HepG2 (cell line): Measurements from ENCODE around the gene GLIS2. TPM values are rescaled to one million over a fixed set of nuclear protein-coding genes. Genes with fewer than 3 reads are reported as not detected.

Experiments used
- ATAC-seq: fragments of 200-7000 bp; cut with Tn5 transposase; 3 replicates; pipeline ENCODE4 v1.9.1; 2020; ENCODE audit warnings: mild to moderate bottlenecking, moderate library complexity
- BruUV-seq: library from RNA; stranded (reverse); fragments of 400-500 nt; replicated peaks from 2 replicates; lab custom pipeline; 2021; lab: Mats Ljungman, UMichigan
- CTCF ChIA-PET: fragments of 300-600 bp; formaldehyde crosslinking; extraction: SDS; loops from one replicate; lab custom pipeline; 2021; ENCODE audit warnings: low total read pairs, inconsistent platforms, low intra/inter-chr PET ratio; lab: Yijun Ruan, JAX
- POLR2A ChIA-PET: fragments of 350-600 bp; sonication (Branson Sonifier 250); formaldehyde crosslinking; loops from one replicate; lab custom pipeline; 2020; ENCODE audit warnings: antibody characterized with exemption, inconsistent platforms; lab: Yijun Ruan, JAX
- DNase-seq: peaks from one replicate; pipeline ENCODE4 v3.0.0-alpha.2; 2015; ENCODE audit warnings: low spot score
- FAIRE-seq: peaks from 3 replicates; lab custom pipeline; 2011; peaks lifted over from hg19 to GRCh38; lab: Jason Lieb, UNC
- H2AFZ ChIP-seq: one replicate; pipeline ENCODE4 v1.6.1; 2011; ENCODE audit warnings: low read length, inconsistent platforms
- H3K27ac ChIP-seq: fragments of 300-600 bp; 3 replicates; pipeline ENCODE4 v1.8.0; 2011; ENCODE audit warnings: mixed run types, mild to moderate bottlenecking, mixed read lengths, low read length, inconsistent platforms; ENCODE audit not compliant: insufficient read depth; ENCODE audit errors: extremely low read length
- H3K27me3 ChIP-seq, 2 experiments: fragments of 200-600 bp in 1 of 2; 2 replicates in 1 of 2; 3 replicates in 1 of 2; pipeline versions ENCODE4 v1.6.0 to v1.8.0; 2011; ENCODE audit warnings: low read length in 2 of 2, mild to moderate bottlenecking in 2 of 2, moderate library complexity in 2 of 2, inconsistent platforms in 1 of 2; ENCODE audit not compliant: insufficient read depth in 2 of 2, control insufficient read depth in 1 of 2
- H3K36me3 ChIP-seq, 2 experiments: fragments of 200-600 bp in 1 of 2; replicated peaks in 1 of 2; 2 replicates in 1 of 2; 3 replicates in 1 of 2; pipeline versions ENCODE4 v1.5.1 to v1.8.0; 2011; ENCODE audit warnings: low read length in 2 of 2, inconsistent platforms in 1 of 2; ENCODE audit not compliant: insufficient read depth in 2 of 2, control insufficient read depth in 1 of 2
- H3K4me1 ChIP-seq: 2 replicates; pipeline ENCODE4 v1.5.1; 2012; ENCODE audit warnings: low read length, inconsistent platforms; ENCODE audit not compliant: insufficient read depth
- H3K4me2 ChIP-seq: 2 replicates; pipeline ENCODE4 v1.6.0; 2011; ENCODE audit warnings: low read depth, low read length, inconsistent platforms
- H3K4me3 ChIP-seq, 3 experiments: fragments of 200-600 bp in 1 of 3; sonication (generic), shearing (Covaris generic) in 1 of 3; replicated peaks in 1 of 3; 2 replicates each; pipeline ENCODE4 v1.5.1; 2011 to 2016; ENCODE audit warnings: low read length in 3 of 3, inconsistent platforms in 2 of 3, low read depth in 2 of 3, mild to moderate bottlenecking in 2 of 3, control low read depth in 1 of 3, mixed read lengths in 1 of 3; ENCODE audit not compliant: insufficient read depth in 1 of 3
- H3K79me2 ChIP-seq: one replicate; pipeline ENCODE4 v1.6.1; 2011; ENCODE audit warnings: low read length, inconsistent platforms; ENCODE audit not compliant: insufficient read depth
- H3K9ac ChIP-seq: 2 replicates; pipeline ENCODE4 v1.6.0; 2011; ENCODE audit warnings: mild to moderate bottlenecking, low read depth, low read length, inconsistent platforms; ENCODE audit not compliant: insufficient read depth
- H3K9me3 ChIP-seq: 2 replicates; pipeline ENCODE4 v1.5.1; 2012; ENCODE audit warnings: mild to moderate bottlenecking, low read length
- H4K20me1 ChIP-seq: 2 replicates; pipeline ENCODE4 v1.6.0; 2011; ENCODE audit warnings: inconsistent platforms, mild to moderate bottlenecking, low read length, moderate library complexity; ENCODE audit not compliant: insufficient read depth
- EHMT2 ChIP-seq: fragments of 200-600 bp; sonication (generic); IDR thresholded peaks from 2 replicates; pipeline ENCODE4 v1.7.0; 2017; ENCODE audit warnings: antibody characterized with exemption, low read depth, low read length, borderline replicate concordance
- MED1 ChIP-seq: sonication (generic); formaldehyde crosslinking; IDR thresholded peaks from 2 replicates; pipeline ENCODE4 v1.4.0; 2020; ENCODE audit warnings: missing genetic modification reagents
- MYC ChIP-seq: sonication (generic); formaldehyde crosslinking; IDR thresholded peaks from 2 replicates; pipeline ENCODE4 v1.9.0; 2021; ENCODE audit warnings: missing genetic modification reagents, borderline replicate concordance
- PATZ1 ChIP-seq: sonication (generic); formaldehyde crosslinking; IDR thresholded peaks from 2 replicates; pipeline ENCODE4 v1.4.0; 2020; ENCODE audit warnings: missing genetic modification reagents
- SALL1 ChIP-seq: sonication (generic); formaldehyde crosslinking; IDR thresholded peaks from 2 replicates; pipeline ENCODE4 v1.8.0; 2022; ENCODE audit warnings: mild to moderate bottlenecking, missing genetic modification reagents
- SCMH1 ChIP-seq: sonication (generic); formaldehyde crosslinking; IDR thresholded peaks from 2 replicates; pipeline ENCODE4 v1.9.0; 2021; ENCODE audit warnings: missing genetic modification reagents, mild to moderate bottlenecking, borderline replicate concordance
- SKI ChIP-seq: fragments of 450-650 bp; IDR thresholded peaks from one replicate; pipeline ENCODE4 v1.6.1; 2018; ENCODE audit warnings: mild to moderate bottlenecking; ENCODE audit not compliant: partially characterized antibody
- TARDBP ChIP-seq: sonication (generic); formaldehyde crosslinking; IDR thresholded peaks from 2 replicates; pipeline ENCODE4 v1.8.0; 2022; ENCODE audit warnings: mild to moderate bottlenecking, missing genetic modification reagents
- YEATS4 ChIP-seq: sonication (generic); formaldehyde crosslinking; IDR thresholded peaks from 2 replicates; pipeline ENCODE4 v1.4.0; 2020; ENCODE audit warnings: missing genetic modification reagents, borderline replicate concordance
- ZBTB3 ChIP-seq: sonication (generic); formaldehyde crosslinking; IDR thresholded peaks from 2 replicates; pipeline ENCODE4 v1.4.0; 2020; ENCODE audit warnings: low read depth, mild to moderate bottlenecking, moderate library complexity, missing genetic modification reagents, borderline replicate concordance
- ZMAT3 ChIP-seq: sonication (generic); formaldehyde crosslinking; conservative IDR thresholded peaks from 2 replicates; pipeline ENCODE4 v1.7.0; 2021; ENCODE audit warnings: missing genetic modification reagents
- ZNF142 ChIP-seq: sonication (generic); formaldehyde crosslinking; IDR thresholded peaks from 2 replicates; pipeline ENCODE4 v1.4.0; 2020; ENCODE audit warnings: missing genetic modification reagents
- ZNF317 ChIP-seq: sonication (generic); formaldehyde crosslinking; IDR thresholded peaks from 2 replicates; pipeline ENCODE4 v1.5.0; 2020; ENCODE audit warnings: mild to moderate bottlenecking, missing genetic modification reagents
- ZNF740 ChIP-seq: sonication (generic); formaldehyde crosslinking; IDR thresholded peaks from 2 replicates; pipeline ENCODE4 v1.4.0; 2020; ENCODE audit warnings: missing genetic modification reagents
- ZSCAN21 ChIP-seq: sonication (generic); formaldehyde crosslinking; IDR thresholded peaks from 2 replicates; pipeline ENCODE4 v1.8.0; 2022; ENCODE audit warnings: mild to moderate bottlenecking, missing genetic modification reagents, moderate library complexity, borderline replicate concordance
- WGBS: methylation state at CpG from one replicate; pipeline ENCODE4 v1.1.6; 2017; ENCODE audit warnings: low lambda C conversion rate; 5-methylcytosine and 5-hydroxymethylcytosine counted together
- in situ Hi-C: cut with HindIII; loops from 2 replicates; pipeline ENCODE4 v1.10.0; 2017; ENCODE audit warnings: low pct_unique_long_range_greater_than_20kb; ENCODE audit not compliant: extremely low pct_ligation_motif_present
- intact Hi-C: fragments of 100-400 bp; cut with micrococcal nuclease; formaldehyde crosslinking; loops from one replicate; pipeline ENCODE4 v1.10.0; 2022; ENCODE audit not compliant: unreplicated experiment
- polyA plus RNA-seq, 8 experiments: library from polyadenylated mRNA; depleted of rRNA in 3 of 8; stranded (reverse) in 7 of 8; unstranded in 1 of 8; fragments of >200 nt; fragmentation: Illumina TruSeq in 4 of 8; extraction: Trizol in 4 of 8; gene quantifications; 2 replicates each; pipeline versions ENCODE4 v1.2.1 to v1.2.3, GENCODE V29; 2011 to 2016; ENCODE audit warnings: low read depth in 4 of 8, missing spikeins in 1 of 8, mixed read lengths in 1 of 8; ENCODE audit not compliant: insufficient read depth in 1 of 8
- total RNA-seq, 5 experiments: library from RNA; depleted of rRNA; stranded (reverse); fragments of >200 nt; fragmentation: Illumina TruSeq; extraction: Trizol; gene quantifications; 2 replicates each; pipeline ENCODE4 v1.2.3, GENCODE V29; 2016; ENCODE audit warnings: low read depth in 1 of 5

The GLIS2 gene
- total and polyA plus RNA-seq, 2 of the 13 experiments (the other 11 are each of a cell fraction or from before 2014, with no cell fraction given), result 0.28 to 0.29 TPM

GRCh38 chr16:4323071-4323844, 7.4 kb downstream of the GLIS2 start:
- Histone ChIP-seq H3K36me3 (no peaks in the 10 kb centered on the region), H4K20me1 (no peaks in the 10 kb centered on the region), H3K27me3 (peaks cover 0 to 38% of the 10 kb centered on the region in 2 experiments; a peak in 2 of 5 replicates), H2AFZ (no peak overlapping the region), H3K9me3 (no peaks in the 10 kb centered on the region), H3K27ac (no peak overlapping the region), H3K79me2 (no peaks in the 10 kb centered on the region), H3K4me2 (peak overlapping the region; percentile 95), H3K9ac (peak overlapping the region; percentile 66; the same call in 1 of the 2 replicates), H3K4me1 (peaks cover 75% of the 10 kb centered on the region), H3K4me3 (peak overlapping the region; percentile 42 to 70 (median 51); a peak in 5 of 6 replicates)
- CTCF ChIA-PET, result no interaction called here
- ATAC-seq (peak; percentile 22), DNase-seq (no peak), FAIRE-seq (no peak)
- POLR2A ChIA-PET, result interaction anchor here (1.0 to 2.5 kb wide), 7 partner anchors 9 to 69 kb away, joined by 3 to 11 read pairs (median 6); partner anchors contain the start of gene TFAP4
- intact Hi-C loops (no loop called here), in situ Hi-C loops (loop anchor here (5.0 to 10.0 kb wide), 2 partner anchors 48 to 116 kb away; partner anchors contain the start of gene TFAP4)
- no CpG with 5 or more reads among the region's 21 CpGs for WGBS
- no TSS peak for BruUV-seq
- TF ChIP-seq ZNF142 (CRISPR knock-in tag), result 0 out of 2 replicates have a peak, but pooled peaks have one; percentile 24
- peak; percentile 55; the same call in 1 of the 2 replicates for TF ChIP-seq ZNF740 (CRISPR knock-in tag)
- TF ChIP-seq YEATS4 (CRISPR knock-in tag), result peak; percentile 26; the same call in 1 of the 2 replicates
- TF ChIP-seq ZBTB3 (CRISPR knock-in tag), result no peak
- 0 out of 2 replicates have a peak, but pooled peaks have one; percentile 14 for TF ChIP-seq MED1 (CRISPR knock-in tag)
- no peak for TF ChIP-seq TARDBP (CRISPR knock-in tag)
- peak; percentile 13 for TF ChIP-seq SKI
- 0 out of 2 replicates have a peak, but pooled peaks have one; percentile 6 for TF ChIP-seq SALL1 (CRISPR knock-in tag)
- TF ChIP-seq SCMH1 (CRISPR knock-in tag), result no peak
- peak; percentile 67 for TF ChIP-seq PATZ1 (CRISPR knock-in tag)
- peak; percentile 32; the same call in 1 of the 2 replicates for TF ChIP-seq ZSCAN21 (CRISPR knock-in tag)
- no peak for TF ChIP-seq ZMAT3 (CRISPR knock-in tag)
- no peak for TF ChIP-seq ZNF317 (CRISPR knock-in tag)
- 0 out of 2 replicates have a peak, but pooled peaks have one; percentile 13 for TF ChIP-seq MYC (CRISPR knock-in tag)
- no peak for TF ChIP-seq EHMT2
